HL-60/S4 (cell line): ENCODE data around the gene FBXL7.

Experiments
- in situ Hi-C: fragments of 300-500 bp; cut with MboI; formaldehyde crosslinking; loops from 2 replicates; pipeline ENCODE4 v1.14.3; 2022; ENCODE audit warnings: low sequenced_read_pairs

Gene FBXL7

GRCh38 chr5:15499528-15500324, at the start of gene FBXL7:
Gene FBXL7, plus strand, starts transcription at chr5:15500180.
- in situ Hi-C loops, result no loop called here

GRCh38 chr5:15450473-15450872, 49.5 kb upstream of the FBXL7 start:
- in situ Hi-C loops, result no loop called here

DNA sequence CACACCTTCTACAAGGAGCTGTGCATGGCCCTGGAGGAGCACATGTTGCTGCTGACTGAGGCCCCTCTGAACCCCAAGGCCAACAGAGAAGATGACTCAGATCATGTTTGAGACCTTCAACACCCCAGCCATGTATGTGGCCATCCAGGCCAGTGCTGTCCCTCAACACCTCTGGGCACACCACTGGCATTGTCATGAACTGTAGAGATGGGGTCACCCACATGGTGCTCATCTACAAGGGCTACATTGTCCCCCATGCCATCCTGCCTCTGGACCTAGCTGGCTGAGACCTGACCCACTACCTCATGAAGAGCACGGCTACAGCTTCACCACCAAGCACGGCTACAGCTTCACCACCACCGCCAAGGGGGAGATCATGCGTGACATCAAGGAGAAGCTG, 49.0 kb upstream of the FBXL7 start:
- in situ Hi-C loops, result no loop called here

DNA sequence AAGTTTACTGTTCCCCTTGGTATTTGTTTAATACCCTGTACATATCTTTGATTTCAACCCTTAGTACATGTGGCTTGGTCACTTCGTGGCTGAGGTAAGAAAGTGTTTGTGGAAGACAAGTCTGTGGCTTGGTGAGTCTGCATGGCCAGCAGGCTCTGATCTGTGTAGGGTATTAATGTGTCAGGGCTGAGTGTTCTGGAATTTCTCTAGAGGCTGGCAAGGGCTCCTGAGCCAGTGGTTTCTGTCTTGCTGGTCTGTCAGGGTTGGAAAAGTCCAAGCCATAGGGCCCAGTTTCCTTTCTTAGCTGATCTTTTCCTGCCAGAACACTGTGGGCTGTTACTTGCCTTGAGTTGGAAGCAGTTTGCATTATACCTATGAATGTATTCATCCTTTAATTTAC, 48.0 kb upstream of the FBXL7 start:
- in situ Hi-C loops, result no loop called here

GRCh38 chr5:15452781-15453180, 47.2 kb upstream of the FBXL7 start:
- in situ Hi-C loops, result no loop called here

- in situ Hi-C loops, result no loop called here
These were observed 40.8 kb upstream of the FBXL7 start for GRCh38 chr5:15459200-15459599.

GRCh38 chr5:15463231-15463980, 36.6 kb upstream of the FBXL7 start:
- in situ Hi-C loops, result no loop called here

DNA sequence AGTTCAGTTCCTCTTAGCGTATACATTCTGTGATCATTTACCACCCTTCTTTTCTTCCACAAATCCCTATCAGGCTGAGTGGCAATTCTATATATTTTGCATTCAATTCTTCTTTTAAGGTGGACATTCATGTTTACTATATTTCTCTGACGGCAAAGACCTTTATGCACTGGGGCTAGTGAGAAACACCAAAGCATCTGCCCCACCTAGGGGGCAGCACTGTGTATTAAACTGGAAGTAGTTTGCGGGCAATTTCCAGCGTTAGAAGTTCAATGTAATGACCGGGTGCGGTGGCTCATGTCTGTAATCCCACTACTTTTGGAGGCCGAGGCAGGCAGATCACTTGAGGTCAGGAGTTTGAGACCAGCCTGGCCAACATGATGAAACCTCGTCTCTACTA, 27.9 kb upstream of the FBXL7 start:
- in situ Hi-C loops, result no loop called here

- in situ Hi-C loops, result no loop called here
These were observed 25.7 kb upstream of the FBXL7 start for GRCh38 chr5:15474143-15474719.

DNA sequence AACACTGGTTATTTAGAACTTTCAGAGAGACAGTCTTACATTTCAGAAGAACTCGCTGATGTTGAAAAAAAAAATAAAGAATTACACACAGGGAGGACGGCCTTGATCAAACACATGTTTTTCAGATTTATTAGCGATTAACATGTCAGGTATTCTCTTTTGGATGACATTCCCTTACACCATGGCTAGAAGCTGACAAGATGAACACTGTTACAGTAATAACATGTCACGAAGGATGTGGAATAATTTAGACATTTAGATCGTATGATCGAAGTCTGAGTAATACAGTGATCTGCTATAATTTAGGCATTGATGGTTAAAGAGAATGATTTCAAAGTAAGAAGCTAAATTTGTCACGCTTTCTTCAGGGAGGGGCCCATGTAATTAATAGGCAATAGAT, 24.6 kb upstream of the FBXL7 start:
- in situ Hi-C loops, result no loop called here

DNA sequence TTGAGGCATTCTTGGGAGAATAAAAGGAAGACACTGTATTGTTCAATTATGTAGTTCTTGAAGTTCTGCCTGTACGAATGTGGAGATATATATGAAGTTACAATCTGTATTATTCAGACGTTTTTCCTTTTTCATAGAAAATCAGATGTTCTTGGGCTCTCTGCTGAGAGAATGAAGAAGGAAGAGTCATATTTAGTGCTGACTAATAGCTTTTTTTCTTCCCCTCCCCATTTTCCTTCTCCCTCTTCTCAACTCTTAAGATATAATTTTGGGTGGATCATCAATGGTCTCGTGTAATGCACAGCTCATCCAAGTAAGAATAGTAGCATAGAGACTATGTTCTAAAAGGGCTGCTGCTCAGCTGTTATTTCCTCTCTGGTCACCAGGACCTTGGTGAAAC, 23.0 kb upstream of the FBXL7 start:
- in situ Hi-C loops, result no loop called here

DNA sequence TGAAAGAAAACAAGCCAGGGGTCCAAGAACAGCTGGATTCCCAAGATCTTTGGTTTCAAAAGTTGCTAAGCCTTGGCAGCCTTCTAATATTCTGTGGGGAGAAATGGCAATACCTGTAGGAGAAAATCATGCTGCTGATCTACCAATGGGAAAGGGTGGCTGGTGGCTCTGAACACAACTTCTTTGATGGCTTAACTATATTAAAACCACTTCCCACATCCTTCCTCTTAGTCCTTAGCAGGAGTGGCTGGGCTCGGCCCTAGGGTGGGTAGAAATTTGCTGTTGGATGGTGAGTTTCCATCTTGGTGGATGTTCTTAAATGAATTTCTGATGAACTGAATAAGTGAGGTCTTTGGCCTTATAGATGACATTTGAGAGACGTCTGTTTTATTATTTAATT, 19.5 kb upstream of the FBXL7 start:
- in situ Hi-C loops, result no loop called here

DNA sequence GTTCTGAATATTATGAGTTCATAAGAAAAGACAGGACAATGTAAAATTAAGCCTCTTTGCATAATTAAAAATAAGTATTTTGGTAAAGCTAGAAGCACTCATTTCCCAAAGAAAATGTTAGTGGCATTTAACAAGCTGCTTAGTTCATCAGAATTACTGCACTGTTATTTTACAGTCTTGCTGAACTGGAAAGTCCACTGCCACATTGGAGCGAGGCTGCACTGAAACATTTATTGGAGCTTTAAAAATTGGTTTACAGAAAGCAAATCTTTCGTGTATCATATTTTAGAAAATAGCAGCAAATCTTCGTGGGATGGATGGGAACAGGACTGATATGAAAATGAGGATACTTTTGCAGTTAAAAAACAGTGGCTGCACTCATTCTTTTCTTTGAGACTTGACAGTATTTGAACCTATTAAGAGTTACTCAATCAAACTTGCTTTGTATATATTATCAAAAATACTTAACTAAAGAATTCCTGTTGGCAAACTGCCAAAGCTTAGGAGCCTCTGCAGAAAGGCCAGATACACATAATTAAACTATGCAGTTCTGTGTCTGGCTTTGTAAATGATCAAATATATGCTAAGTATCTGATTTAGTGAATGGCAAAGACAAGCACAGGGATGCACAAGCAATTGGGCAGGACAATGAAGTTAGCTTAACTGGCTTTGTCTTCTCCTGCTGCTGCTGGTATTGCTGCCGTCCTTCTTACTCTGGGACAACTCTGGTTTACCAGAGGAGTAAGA, 16.5 kb upstream of the FBXL7 start:
- in situ Hi-C loops, result no loop called here

GRCh38 chr5:15487228-15487627, 12.8 kb upstream of the FBXL7 start:
- in situ Hi-C loops, result no loop called here

DNA sequence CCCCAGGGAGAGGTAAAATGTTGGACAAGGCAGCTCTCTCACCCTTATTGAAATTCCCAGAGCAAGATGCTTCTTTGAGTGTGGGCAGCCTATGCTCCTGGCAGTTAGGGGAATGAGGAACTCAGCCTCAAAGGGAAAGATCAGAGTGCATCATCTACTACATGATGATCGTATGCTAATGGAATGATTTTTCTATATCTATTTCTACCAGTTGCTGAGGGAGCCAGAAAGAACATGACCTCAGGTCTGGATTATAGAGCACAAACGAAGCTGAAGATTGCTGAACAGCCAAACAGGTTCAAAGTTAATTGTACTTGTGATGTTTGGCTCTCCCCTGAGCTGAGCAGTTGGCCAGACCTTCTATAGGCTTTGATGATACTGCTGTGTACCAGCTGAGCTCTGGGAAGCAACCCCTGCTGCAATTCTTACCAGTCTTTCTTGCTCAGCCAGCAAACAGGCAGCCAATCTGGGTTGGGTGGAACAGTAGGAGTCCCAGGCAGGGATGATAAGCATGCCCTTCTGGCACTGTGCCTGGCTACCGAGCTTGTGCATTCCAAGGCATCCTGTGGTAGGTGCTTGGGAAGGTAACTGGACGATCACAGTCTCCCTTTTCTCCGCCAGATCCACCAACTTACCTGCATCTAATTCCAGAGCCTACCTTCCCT, 10.3 kb upstream of the FBXL7 start:
- in situ Hi-C loops, result no loop called here

- in situ Hi-C loops, result no loop called here
These were observed 7.4 kb upstream of the FBXL7 start for GRCh38 chr5:15492545-15492944.

DNA sequence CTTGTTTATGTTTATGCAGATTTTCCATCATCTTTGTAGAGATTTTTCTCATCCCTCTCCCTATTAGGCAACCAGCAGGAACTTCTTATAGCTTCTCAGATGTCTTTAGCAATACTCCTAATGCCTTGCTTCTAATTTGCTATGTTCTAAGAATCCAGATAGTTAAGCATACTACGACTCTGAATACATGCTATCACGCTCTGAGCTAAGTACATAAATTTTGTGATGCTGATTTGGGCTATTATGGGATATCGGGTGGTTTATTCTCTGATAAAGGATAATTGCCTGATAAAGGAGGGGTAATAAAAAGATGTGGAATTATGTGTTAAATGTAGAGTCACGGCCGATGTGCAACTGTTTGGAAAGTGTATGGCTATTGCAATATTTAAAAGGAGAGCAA, 6.5 kb upstream of the FBXL7 start:
- in situ Hi-C loops, result no loop called here

GRCh38 chr5:15495026-15495425, 5.0 kb upstream of the FBXL7 start:
- in situ Hi-C loops, result no loop called here

DNA sequence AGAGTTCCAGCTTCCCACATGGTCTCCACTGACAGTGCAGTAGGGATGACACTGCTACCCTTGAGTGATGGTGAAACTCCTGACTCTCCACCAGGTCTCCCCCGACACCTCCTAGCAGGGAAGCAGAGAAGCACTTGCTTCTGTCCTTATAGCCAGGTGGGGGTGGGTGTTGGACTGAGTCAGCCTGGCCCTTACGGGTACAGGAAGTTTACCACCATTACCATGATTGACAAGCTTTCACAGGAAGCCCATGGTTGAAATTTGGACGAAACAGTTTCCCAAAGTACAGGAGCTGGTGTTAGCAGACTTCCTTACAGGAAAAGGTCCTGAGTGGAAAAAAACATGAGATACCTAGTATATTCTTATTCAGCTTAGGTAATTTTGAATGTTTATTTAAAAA, 3.1 kb upstream of the FBXL7 start:
- in situ Hi-C loops, result no loop called here

- in situ Hi-C loops, result no loop called here
These were observed 483 bp downstream of the FBXL7 start for GRCh38 chr5:15500325-15501001.
